HepG2 (cell line): ENCODE measurements around the gene CALML4. TPM values are rescaled to one million over a fixed set of nuclear protein-coding genes. Genes with fewer than 3 reads are reported as not detected.
A peak's percentile ranks its signal among the peaks of the same experiment; 100 is the strongest.

ENCODE experiments used
- ADNP ChIP-seq: sonication (generic); formaldehyde crosslinking; IDR thresholded peaks from 2 replicates; pipeline ENCODE4 v1.4.0; 2020; ENCODE audit warnings: missing genetic modification reagents
- HMGXB3 ChIP-seq: sonication (generic); formaldehyde crosslinking; IDR thresholded peaks from 2 replicates; pipeline ENCODE4 v1.4.0; 2020; ENCODE audit warnings: missing genetic modification reagents, borderline replicate concordance
- HNF4G ChIP-seq, 2 experiments: sonication (generic) in 1 of 2; formaldehyde crosslinking in 1 of 2; IDR thresholded peaks; 2 replicates each; pipeline versions ENCODE4 v1.4.0 to v1.6.1; 2011 to 2020; ENCODE audit warnings: borderline replicate concordance in 2 of 2, low read depth in 2 of 2, mild to moderate bottlenecking in 2 of 2, low read length in 1 of 2, missing genetic modification reagents in 1 of 2, moderate library complexity in 1 of 2
- MXI1 ChIP-seq: IDR thresholded peaks from 3 replicates; pipeline ENCODE4 v1.6.1; 2012; ENCODE audit warnings: low read depth, low read length, inconsistent platforms, borderline replicate concordance
- RFXAP ChIP-seq: sonication (generic); formaldehyde crosslinking; IDR thresholded peaks from 2 replicates; pipeline ENCODE4 v1.4.0; 2020; ENCODE audit warnings: missing genetic modification reagents, borderline replicate concordance
- SUZ12 ChIP-seq: fragments of 150-350 bp; IDR thresholded peaks from 2 replicates; pipeline ENCODE4 v1.6.1; 2014; ENCODE audit warnings: low read depth, low read length
- ZNF343 ChIP-seq: sonication (generic); formaldehyde crosslinking; IDR thresholded peaks from 2 replicates; pipeline ENCODE4 v1.4.0; 2020; ENCODE audit warnings: mild to moderate bottlenecking, missing genetic modification reagents
- ZNF687 ChIP-seq: sonication (generic); formaldehyde crosslinking; IDR thresholded peaks from 2 replicates; pipeline ENCODE4 v1.5.1; 2020; ENCODE audit warnings: mild to moderate bottlenecking, missing genetic modification reagents, moderate library complexity
- ZNF841 ChIP-seq: sonication (generic); formaldehyde crosslinking; IDR thresholded peaks from 2 replicates; pipeline ENCODE4 v1.8.1; 2023; ENCODE audit warnings: missing genetic modification reagents, borderline replicate concordance
- polyA plus RNA-seq, 8 experiments: library from polyadenylated mRNA; depleted of rRNA in 3 of 8; stranded (reverse) in 7 of 8; unstranded in 1 of 8; fragments of >200 nt; fragmentation: Illumina TruSeq in 4 of 8; extraction: Trizol in 4 of 8; gene quantifications; 2 replicates each; pipeline versions ENCODE4 v1.2.1 to v1.2.3, GENCODE V29; 2011 to 2016; ENCODE audit warnings: low read depth in 4 of 8, missing spikeins in 1 of 8, mixed read lengths in 1 of 8; ENCODE audit not compliant: insufficient read depth in 1 of 8
- total RNA-seq, 5 experiments: library from RNA; depleted of rRNA; stranded (reverse); fragments of >200 nt; fragmentation: Illumina TruSeq; extraction: Trizol; gene quantifications; 2 replicates each; pipeline ENCODE4 v1.2.3, GENCODE V29; 2016; ENCODE audit warnings: low read depth in 1 of 5
- TF ChIP-seq, protein P1 (sequence below): sonication (generic); formaldehyde crosslinking; IDR thresholded peaks from 2 replicates; pipeline ENCODE4 v1.5.0; 2020; ENCODE audit warnings: mild to moderate bottlenecking, missing genetic modification reagents, borderline replicate concordance

CALML4 gene
- total and polyA plus RNA-seq, 2 of the 13 experiments (the other 11 are each of a cell fraction or from before 2014, with no cell fraction given) = 3.6 to 8.7 TPM

GRCh38 chr15:68204776-68205557 lies at the start of gene CALML4 (continued):
- TF ChIP-seq RFXAP (CRISPR knock-in tag) (no peak), ZNF687 (CRISPR knock-in tag) (peak; percentile 81), SUZ12 (no peak), ADNP (CRISPR knock-in tag) (no peak), HMGXB3 (CRISPR knock-in tag) (no peak), ZNF343 (CRISPR knock-in tag) (0 out of 2 replicates have a peak, but pooled peaks have one; percentile 60), HNF4G (IDR thresholded peaks at IDR 0.05; ENCODE audit: borderline replicate concordance, low read depth, low read length) (peak; percentile 72), HNF4G (CRISPR knock-in tag; IDR thresholded peaks at IDR 0.05; ENCODE audit: borderline replicate concordance, low read depth) (no peak; the same call in 1 of the 2 replicates), MXI1 (peak; percentile 81; the same call in 2 of the 3 replicates), ZNF841 (CRISPR knock-in tag) (no peak)
- TF ChIP-seq, protein P1, sequence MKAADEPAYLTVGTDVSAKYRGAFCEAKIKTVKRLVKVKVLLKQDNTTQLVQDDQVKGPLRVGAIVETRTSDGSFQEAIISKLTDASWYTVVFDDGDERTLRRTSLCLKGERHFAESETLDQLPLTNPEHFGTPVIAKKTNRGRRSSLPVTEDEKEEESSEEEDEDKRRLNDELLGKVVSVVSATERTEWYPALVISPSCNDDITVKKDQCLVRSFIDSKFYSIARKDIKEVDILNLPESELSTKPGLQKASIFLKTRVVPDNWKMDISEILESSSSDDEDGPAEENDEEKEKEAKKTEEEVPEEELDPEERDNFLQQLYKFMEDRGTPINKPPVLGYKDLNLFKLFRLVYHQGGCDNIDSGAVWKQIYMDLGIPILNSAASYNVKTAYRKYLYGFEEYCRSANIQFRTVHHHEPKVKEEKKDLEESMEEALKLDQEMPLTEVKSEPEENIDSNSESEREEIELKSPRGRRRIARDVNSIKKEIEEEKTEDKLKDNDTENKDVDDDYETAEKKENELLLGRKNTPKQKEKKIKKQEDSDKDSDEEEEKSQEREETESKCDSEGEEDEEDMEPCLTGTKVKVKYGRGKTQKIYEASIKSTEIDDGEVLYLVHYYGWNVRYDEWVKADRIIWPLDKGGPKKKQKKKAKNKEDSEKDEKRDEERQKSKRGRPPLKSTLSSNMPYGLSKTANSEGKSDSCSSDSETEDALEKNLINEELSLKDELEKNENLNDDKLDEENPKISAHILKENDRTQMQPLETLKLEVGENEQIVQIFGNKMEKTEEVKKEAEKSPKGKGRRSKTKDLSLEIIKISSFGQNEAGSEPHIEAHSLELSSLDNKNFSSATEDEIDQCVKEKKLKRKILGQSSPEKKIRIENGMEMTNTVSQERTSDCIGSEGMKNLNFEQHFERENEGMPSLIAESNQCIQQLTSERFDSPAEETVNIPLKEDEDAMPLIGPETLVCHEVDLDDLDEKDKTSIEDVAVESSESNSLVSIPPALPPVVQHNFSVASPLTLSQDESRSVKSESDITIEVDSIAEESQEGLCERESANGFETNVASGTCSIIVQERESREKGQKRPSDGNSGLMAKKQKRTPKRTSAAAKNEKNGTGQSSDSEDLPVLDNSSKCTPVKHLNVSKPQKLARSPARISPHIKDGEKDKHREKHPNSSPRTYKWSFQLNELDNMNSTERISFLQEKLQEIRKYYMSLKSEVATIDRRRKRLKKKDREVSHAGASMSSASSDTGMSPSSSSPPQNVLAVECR (CRISPR knock-in tag) = peak; percentile 68; the same call in 1 of the 2 replicates
